Nephron progenitor cell (in vitro differentiated cells): Measurements from ENCODE around the gene GUSB.
A peak's percentile ranks its signal among the peaks of the same experiment; 100 is the strongest.
"Not testable (repeated sequence)": the region's sequence is repeated elsewhere in the genome, so short reads cannot be mapped to it uniquely, and the experiment has no call there.

Experiments used
- DNase-seq: peaks from one replicate; pipeline ENCODE4 v3.0.0; 2021
- H3K27ac Mint-ChIP-seq: 2 replicates; pipeline ENCODE4 v1.8.0; 2021; ENCODE audit warnings: mild to moderate bottlenecking, moderate library complexity, mixed read lengths
- H3K27me3 Mint-ChIP-seq: 2 replicates; pipeline ENCODE4 v1.8.0; 2021; ENCODE audit warnings: mild to moderate bottlenecking, low read depth, mixed read lengths; ENCODE audit not compliant: poor library complexity
- H3K36me3 Mint-ChIP-seq: 2 replicates; pipeline ENCODE4 v1.8.0; 2021; ENCODE audit warnings: low read depth, mixed read lengths
- H3K4me1 Mint-ChIP-seq: 2 replicates; pipeline ENCODE4 v1.8.0; 2021; ENCODE audit warnings: mixed read lengths
- H3K4me3 Mint-ChIP-seq: 2 replicates; pipeline ENCODE4 v1.8.0; 2021; ENCODE audit warnings: mild to moderate bottlenecking, moderate library complexity, mixed read lengths
- H3K9me3 Mint-ChIP-seq: 2 replicates; pipeline ENCODE4 v1.8.0; 2021; ENCODE audit warnings: mild to moderate bottlenecking, moderate library complexity, mixed read lengths
- TF ChIP-seq, protein P1 (sequence below): fragments of 200-600 bp; sonication (generic); IDR thresholded peaks from 2 replicates; pipeline ENCODE4 v1.5.0; 2021; ENCODE audit warnings: antibody characterized with exemption

Gene GUSB

GRCh38 chr7:65992526-65992925, 10.5 kb upstream of the GUSB start:
- H3K27ac Mint-ChIP-seq = peak overlapping the region; percentile 64

GRCh38 chr7:65991829-65992228, 9.8 kb upstream of the GUSB start:
- not testable (repeated sequence) for H3K4me1 Mint-ChIP-seq, H3K9me3 Mint-ChIP-seq, H3K4me3 Mint-ChIP-seq, DNase-seq, H3K27me3 Mint-ChIP-seq, H3K36me3 Mint-ChIP-seq
- peak overlapping the region; percentile 64 for H3K27ac Mint-ChIP-seq

More at GRCh38 chr7:65992526-65992925, 10.5 kb upstream of the GUSB start:
- no peak overlapping the region for H3K4me3 Mint-ChIP-seq
- TF ChIP-seq, protein P1, sequence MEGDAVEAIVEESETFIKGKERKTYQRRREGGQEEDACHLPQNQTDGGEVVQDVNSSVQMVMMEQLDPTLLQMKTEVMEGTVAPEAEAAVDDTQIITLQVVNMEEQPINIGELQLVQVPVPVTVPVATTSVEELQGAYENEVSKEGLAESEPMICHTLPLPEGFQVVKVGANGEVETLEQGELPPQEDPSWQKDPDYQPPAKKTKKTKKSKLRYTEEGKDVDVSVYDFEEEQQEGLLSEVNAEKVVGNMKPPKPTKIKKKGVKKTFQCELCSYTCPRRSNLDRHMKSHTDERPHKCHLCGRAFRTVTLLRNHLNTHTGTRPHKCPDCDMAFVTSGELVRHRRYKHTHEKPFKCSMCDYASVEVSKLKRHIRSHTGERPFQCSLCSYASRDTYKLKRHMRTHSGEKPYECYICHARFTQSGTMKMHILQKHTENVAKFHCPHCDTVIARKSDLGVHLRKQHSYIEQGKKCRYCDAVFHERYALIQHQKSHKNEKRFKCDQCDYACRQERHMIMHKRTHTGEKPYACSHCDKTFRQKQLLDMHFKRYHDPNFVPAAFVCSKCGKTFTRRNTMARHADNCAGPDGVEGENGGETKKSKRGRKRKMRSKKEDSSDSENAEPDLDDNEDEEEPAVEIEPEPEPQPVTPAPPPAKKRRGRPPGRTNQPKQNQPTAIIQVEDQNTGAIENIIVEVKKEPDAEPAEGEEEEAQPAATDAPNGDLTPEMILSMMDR = no peak
- H3K36me3 Mint-ChIP-seq = no peaks in the 10 kb centered on the region
- peaks cover 9% of the 10 kb centered on the region for H3K4me1 Mint-ChIP-seq
- no peak for DNase-seq
- H3K9me3 Mint-ChIP-seq = peaks cover 3% of the 10 kb centered on the region
- no peaks in the 10 kb centered on the region for H3K27me3 Mint-ChIP-seq

DNA sequence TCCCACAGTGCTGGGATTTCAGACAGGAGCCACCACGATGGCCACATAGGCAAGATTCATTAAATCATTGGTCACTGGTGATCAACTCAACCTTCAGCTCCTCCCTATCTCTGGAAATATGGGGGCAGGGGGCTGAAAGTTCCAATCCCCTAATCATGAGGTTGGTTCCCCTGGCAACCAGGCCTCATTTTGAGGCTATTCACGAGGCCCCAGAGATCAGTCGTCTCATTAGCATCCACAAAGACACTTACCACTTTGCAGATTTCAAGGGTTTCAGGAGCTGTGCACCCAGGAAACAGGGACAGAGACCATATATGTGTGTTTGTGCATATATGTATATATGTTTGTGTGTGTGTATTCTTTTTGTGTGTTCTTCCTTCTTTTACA, 7.7 kb upstream of the GUSB start:
- peaks cover 3% of the 10 kb centered on the region for H3K9me3 Mint-ChIP-seq
- H3K27me3 Mint-ChIP-seq = no peaks in the 10 kb centered on the region
- TF ChIP-seq, protein P1 = no peak
- peaks cover 9% of the 10 kb centered on the region for H3K4me1 Mint-ChIP-seq
- no peak overlapping the region for H3K4me3 Mint-ChIP-seq
- H3K36me3 Mint-ChIP-seq = no peaks in the 10 kb centered on the region
- H3K27ac Mint-ChIP-seq = no peak overlapping the region
- DNase-seq = no peak

DNA sequence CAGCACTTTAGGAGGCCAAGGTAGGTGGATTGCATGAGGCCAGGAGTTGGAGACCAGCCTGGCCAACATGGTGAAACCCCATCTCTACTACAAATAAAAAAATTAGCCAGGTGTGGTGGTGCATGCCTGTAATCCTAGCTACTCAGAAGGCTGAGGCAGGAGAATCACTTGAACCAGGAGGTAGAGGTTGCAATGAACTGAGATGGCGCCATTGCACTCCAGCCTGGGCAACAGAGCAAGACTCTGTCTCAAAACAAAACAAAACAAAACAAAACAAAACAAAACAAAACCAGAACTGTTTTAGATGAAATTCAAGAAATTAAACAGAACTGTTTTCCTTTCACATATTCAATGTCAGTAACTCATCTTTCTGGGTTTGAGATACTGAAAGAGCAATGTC, 6.5 kb upstream of the GUSB start:
- H3K9me3 Mint-ChIP-seq, H3K27me3 Mint-ChIP-seq, H3K36me3 Mint-ChIP-seq, DNase-seq, H3K27ac Mint-ChIP-seq, H3K4me1 Mint-ChIP-seq, H3K4me3 Mint-ChIP-seq: not testable (repeated sequence)

- DNase-seq = no peak
- Mint-ChIP-seq H3K4me3 (no peak overlapping the region), H3K27ac (no peak overlapping the region), H3K4me1 (peaks cover 9% of the 10 kb centered on the region), H3K27me3 (no peaks in the 10 kb centered on the region), H3K9me3 (no peaks in the 10 kb centered on the region), H3K36me3 (no peaks in the 10 kb centered on the region)
- TF ChIP-seq, protein P1 = no peak
Observed at GRCh38 chr7:65988084-65988483, 6.1 kb upstream of the GUSB start.

GRCh38 chr7:65983965-65984658, 2.1 kb upstream of the GUSB start:
- no peak overlapping the region for H3K4me3 Mint-ChIP-seq
- H3K9me3 Mint-ChIP-seq = no peaks in the 10 kb centered on the region
- H3K36me3 Mint-ChIP-seq = peaks cover under 1% of the 10 kb centered on the region
- TF ChIP-seq, protein P1 = no peak
- H3K27ac Mint-ChIP-seq = no peak overlapping the region
- DNase-seq = no peak
- no peaks in the 10 kb centered on the region for H3K27me3 Mint-ChIP-seq
- peaks cover 14% of the 10 kb centered on the region for H3K4me1 Mint-ChIP-seq
